ENCODE results near the gene CACNA2D4. TPM values are rescaled to one million over a fixed set of nuclear protein-coding genes. Genes with fewer than 3 reads are reported as not detected.

Gene CACNA2D4
- total RNA-seq, 6 experiments from 2014 or later: 0.07 to 0.26 (median 0.23) TPM; not detected in 2

- Mint-ChIP-seq H3K27ac (no peak overlapping the region), H3K27me3 (ENCODE audit: insufficient read depth) (peaks cover 41% of the 10 kb centered on the region), H3K4me1 (ENCODE audit: low read depth) (peaks cover 9% of the 10 kb centered on the region), H3K4me3 (no peak overlapping the region), H3K9me3 (no peaks in the 10 kb centered on the region), H3K36me3 (ENCODE audit: low read depth) (no peaks in the 10 kb centered on the region)
- no peak for DNase-seq
- TF ChIP-seq CTCF (IDR thresholded peaks at IDR 0.05): no peak
Measured at GRCh38 chr12:1847411-1847810, 71.0 kb downstream of the CACNA2D4 start.

- Mint-ChIP-seq H3K27ac (no peak overlapping the region), H3K4me1 (ENCODE audit: low read depth) (peaks cover 9% of the 10 kb centered on the region), H3K36me3 (ENCODE audit: low read depth) (no peaks in the 10 kb centered on the region), H3K9me3 (no peaks in the 10 kb centered on the region), H3K27me3 (ENCODE audit: insufficient read depth) (peaks cover 39% of the 10 kb centered on the region), H3K4me3 (no peak overlapping the region)
- no peak for DNase-seq
- no peak for TF ChIP-seq CTCF (IDR thresholded peaks at IDR 0.05)
Measured at GRCh38 chr12:1846421-1847405, 71.7 kb downstream of the CACNA2D4 start.

- no peaks in the 10 kb centered on the region for H3K36me3 Mint-ChIP-seq (ENCODE audit: low read depth)
- DNase-seq: no peak
- peaks cover 44% of the 10 kb centered on the region for H3K27me3 Mint-ChIP-seq (ENCODE audit: insufficient read depth)
- H3K4me3 Mint-ChIP-seq: no peak overlapping the region
- peaks cover 1% of the 10 kb centered on the region; the same call in 1 of the 2 replicates for H3K4me1 Mint-ChIP-seq (ENCODE audit: low read depth)
- H3K9me3 Mint-ChIP-seq: no peaks in the 10 kb centered on the region
- no peak for TF ChIP-seq CTCF (IDR thresholded peaks at IDR 0.05)
- no peak overlapping the region for H3K27ac Mint-ChIP-seq
Measured at GRCh38 chr12:1845886-1846285, 72.6 kb downstream of the CACNA2D4 start.

- Mint-ChIP-seq H3K4me1 (ENCODE audit: low read depth) (no peaks in the 10 kb centered on the region), H3K9me3 (no peaks in the 10 kb centered on the region), H3K27ac (no peak overlapping the region), H3K27me3 (ENCODE audit: insufficient read depth) (peaks cover 48% of the 10 kb centered on the region), H3K4me3 (no peak overlapping the region), H3K36me3 (ENCODE audit: low read depth) (no peaks in the 10 kb centered on the region)
- DNase-seq: no peak
- TF ChIP-seq CTCF (IDR thresholded peaks at IDR 0.05): no peak
Measured at GRCh38 chr12:1845427-1845826, 73.0 kb downstream of the CACNA2D4 start.

GRCh38 chr12:1844661-1845409 is 73.6 kb downstream of the CACNA2D4 start:
- Mint-ChIP-seq H3K27ac (no peak overlapping the region), H3K36me3 (ENCODE audit: low read depth) (no peaks in the 10 kb centered on the region)
- DNase-seq: no peak

More at GRCh38 chr12:1844661-1845409, 73.6 kb downstream of the CACNA2D4 start:
- Mint-ChIP-seq H3K9me3 (no peaks in the 10 kb centered on the region), H3K4me1 (ENCODE audit: low read depth) (no peaks in the 10 kb centered on the region), H3K27me3 (ENCODE audit: insufficient read depth) (peaks cover 52% of the 10 kb centered on the region), H3K4me3 (no peak overlapping the region)
- TF ChIP-seq CTCF (IDR thresholded peaks at IDR 0.05): no peak
